Thoracic aorta (tissue), 2 donors: ENCODE results near the gene LCORL. TPM values are rescaled to one million over a fixed set of nuclear protein-coding genes. Genes with fewer than 3 reads are reported as not detected.

Source experiments
- ATAC-seq: fragments of 150-250 bp; one replicate; pipeline ENCODE4 v1.8.0; 2017; ENCODE audit warnings: low read depth; ENCODE audit not compliant: insufficient number of reproducible peaks, low FRiP score
- DNase-seq: peaks from one replicate; pipeline ENCODE4 v3.0.0-alpha.2; 2020; ENCODE audit warnings: low spot score
- H3K27ac ChIP-seq, 2 donors: fragments of 200-600 bp; sonication (generic); 1 replicate in 1 of 2; 2 replicates in 1 of 2; pipeline ENCODE4 v1.5.1; 2016; ENCODE audit warnings: mild to moderate bottlenecking in 2 of 2, moderate library complexity in 2 of 2
- H3K27me3 ChIP-seq: fragments of 200-600 bp; sonication (generic); replicated peaks from 2 replicates; pipeline ENCODE4 v1.6.0; 2016; ENCODE audit warnings: mild to moderate bottlenecking; ENCODE audit not compliant: insufficient read depth
- H3K36me3 ChIP-seq: fragments of 200-600 bp; sonication (generic); one replicate; pipeline ENCODE4 v1.5.1; 2016
- H3K4me1 ChIP-seq, 2 donors: fragments of 200-600 bp; sonication (generic); 1 replicate in 1 of 2; 2 replicates in 1 of 2; pipeline versions ENCODE4 v1.5.1 to v1.6.0; 2016; ENCODE audit warnings: low read depth in 2 of 2, mild to moderate bottlenecking in 1 of 2; ENCODE audit not compliant: control insufficient read depth in 1 of 2
- H3K4me3 ChIP-seq: fragments of 200-600 bp; sonication (generic); 2 replicates; pipeline ENCODE4 v1.5.1; 2016; ENCODE audit warnings: mild to moderate bottlenecking
- H3K9me3 ChIP-seq: fragments of 200-600 bp; sonication (generic); 2 replicates; pipeline ENCODE4 v1.5.1; 2016
- total RNA-seq, 2 donors: library from RNA; depleted of rRNA; stranded (reverse); fragments of >200 nt; gene quantifications; one replicate each; pipeline versions ENCODE4 v1.1.0 to v1.2.3, GENCODE V29; 2016
- TF ChIP-seq, protein P1 (sequence below): fragments of 200-600 bp; sonication (generic); IDR thresholded peaks from one replicate; pipeline ENCODE4 v1.5.1; 2019; ENCODE audit warnings: antibody characterized with exemption

The LCORL gene
- total RNA-seq, 2 donors from 2014 or later, result 10.4 to 39.4 TPM

DNA sequence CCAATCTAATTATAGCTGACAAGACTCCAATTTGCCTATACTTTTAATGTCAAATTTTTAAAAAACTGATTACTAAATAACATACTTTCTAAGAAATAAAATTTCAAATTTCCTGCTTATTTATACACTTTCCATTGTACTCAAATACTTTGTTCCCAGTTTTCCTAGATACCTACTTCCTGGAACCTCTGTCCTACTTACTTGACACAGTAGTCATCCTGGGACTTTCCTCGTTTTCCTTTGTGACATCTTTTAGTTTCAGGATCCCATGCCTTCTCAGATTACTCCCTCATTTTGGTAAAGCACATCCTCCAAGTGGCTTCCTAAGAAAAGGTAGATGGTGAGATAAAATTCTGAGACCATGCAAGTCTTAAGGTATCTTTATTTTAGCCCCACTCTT is 226.8 kb downstream of the LCORL start:
- Histone ChIP-seq H3K9me3 (no peaks in the 10 kb centered on the region), H3K4me1 (no peaks in the 10 kb centered on the region), H3K27ac (no peak overlapping the region), H3K36me3 (peaks cover 2% of the 10 kb centered on the region), H3K4me3 (no peak overlapping the region), H3K27me3 (no peaks in the 10 kb centered on the region)
- DNase-seq, result no peak
- TF ChIP-seq, protein P1, sequence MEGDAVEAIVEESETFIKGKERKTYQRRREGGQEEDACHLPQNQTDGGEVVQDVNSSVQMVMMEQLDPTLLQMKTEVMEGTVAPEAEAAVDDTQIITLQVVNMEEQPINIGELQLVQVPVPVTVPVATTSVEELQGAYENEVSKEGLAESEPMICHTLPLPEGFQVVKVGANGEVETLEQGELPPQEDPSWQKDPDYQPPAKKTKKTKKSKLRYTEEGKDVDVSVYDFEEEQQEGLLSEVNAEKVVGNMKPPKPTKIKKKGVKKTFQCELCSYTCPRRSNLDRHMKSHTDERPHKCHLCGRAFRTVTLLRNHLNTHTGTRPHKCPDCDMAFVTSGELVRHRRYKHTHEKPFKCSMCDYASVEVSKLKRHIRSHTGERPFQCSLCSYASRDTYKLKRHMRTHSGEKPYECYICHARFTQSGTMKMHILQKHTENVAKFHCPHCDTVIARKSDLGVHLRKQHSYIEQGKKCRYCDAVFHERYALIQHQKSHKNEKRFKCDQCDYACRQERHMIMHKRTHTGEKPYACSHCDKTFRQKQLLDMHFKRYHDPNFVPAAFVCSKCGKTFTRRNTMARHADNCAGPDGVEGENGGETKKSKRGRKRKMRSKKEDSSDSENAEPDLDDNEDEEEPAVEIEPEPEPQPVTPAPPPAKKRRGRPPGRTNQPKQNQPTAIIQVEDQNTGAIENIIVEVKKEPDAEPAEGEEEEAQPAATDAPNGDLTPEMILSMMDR, result no peak
- no peak for ATAC-seq

Other genes with a start within 250 kb of the LCORL start
- gene FAM184B, start 240.1 kb downstream of the LCORL start, total RNA-seq, result not detected
- gene DCAF16, start 211.0 kb downstream of the LCORL start, total RNA-seq, result 10 to 100 TPM; 12.9 to 31.1 TPM
- under 1 TPM in 1 of 2 donors, not detected in 1; 0.63 TPM for gene NCAPG, start 210.8 kb downstream of the LCORL start, total RNA-seq